ENCODE results near the gene EFNA5.

The EFNA5 gene

GRCh38 chr5:107376546-107377276 is 294.0 kb downstream of the EFNA5 start:
- CTCF ChIA-PET = interaction anchor here (0.7 kb wide), 2 partner anchors 98 to 169 kb away, joined by 3 to 7 read pairs; no protein-coding TSS in a partner anchor
- TF ChIP-seq OSR2 (tag by site-specific recombination; IDR thresholded peaks at IDR 0.05) (no peak), ZNF302 (tag by site-specific recombination; IDR thresholded peaks at IDR 0.05; ENCODE audit: low read depth) (no peak), ZNF114 (tag by site-specific recombination; IDR thresholded peaks at IDR 0.05) (no peak), ZSCAN30 (tag by site-specific recombination; IDR thresholded peaks at IDR 0.05) (no peak), MEIS1 (CRISPR knock-in tag; IDR thresholded peaks at IDR 0.05; ENCODE audit: borderline replicate concordance) (no peak), ZBTB8A (tag by site-specific recombination; IDR thresholded peaks at IDR 0.05) (no peak), ZNF670 (tag by site-specific recombination; IDR thresholded peaks at IDR 0.05; ENCODE audit: low read depth) (no peak), ZNF561 (tag by site-specific recombination; IDR thresholded peaks at IDR 0.05; ENCODE audit: borderline replicate concordance) (no peak), GLIS1 (tag by site-specific recombination; IDR thresholded peaks at IDR 0.05) (no peak), ZNF76 (tag by site-specific recombination; IDR thresholded peaks at IDR 0.05; ENCODE audit: borderline replicate concordance, low read depth) (no peak), ZNF133 (tag by site-specific recombination; IDR thresholded peaks at IDR 0.05) (no peak), TSHZ1 (tag by site-specific recombination; IDR thresholded peaks at IDR 0.05; ENCODE audit: borderline replicate concordance) (no peak), ZBTB44 (tag by site-specific recombination; IDR thresholded peaks at IDR 0.05) (no peak), ZNF19 (tag by site-specific recombination; IDR thresholded peaks at IDR 0.05; ENCODE audit: low read depth) (no peak), ZSCAN5A (tag by site-specific recombination; IDR thresholded peaks at IDR 0.05) (no peak)
- H3K36me3 ChIP-seq (ENCODE audit: control insufficient read depth in 2 of 2, insufficient read depth in 1 of 2, low read length in 2 of 2) = peaks cover 0 to 8% of the 10 kb centered on the region in 2 experiments; a peak in 1 of 3 replicates
- POLR2A ChIA-PET = no interaction called here
- no peak overlapping the region for H3K27ac ChIP-seq (ENCODE audit: extremely low read depth, low read depth, low read length)
- no peaks in the 10 kb centered on the region for H3K4me1 ChIP-seq (ENCODE audit: control insufficient read depth, insufficient read depth, low read length)
- H3K9me3 ChIP-seq (ENCODE audit: control insufficient read depth, insufficient read depth, low read depth, low read length) = no peaks in the 10 kb centered on the region
- H3K4me3 ChIP-seq (ENCODE audit: low read depth, low read length) = no peak overlapping the region

GRCh38 chr5:107373549-107374263 is 297.0 kb downstream of the EFNA5 start:
- ChIA-PET CTCF (no interaction called here), POLR2A (no interaction called here)
- no peaks in the 10 kb centered on the region for H3K9me3 ChIP-seq (ENCODE audit: control insufficient read depth, insufficient read depth, low read depth, low read length)
- no peak overlapping the region for H3K27ac ChIP-seq (ENCODE audit: extremely low read depth, low read depth, low read length)
- no peaks in the 10 kb centered on the region for H3K36me3 ChIP-seq (ENCODE audit: control insufficient read depth in 2 of 2, insufficient read depth in 1 of 2, low read length in 2 of 2)
- no peaks in the 10 kb centered on the region for H3K4me1 ChIP-seq (ENCODE audit: control insufficient read depth, insufficient read depth, low read length)
- no peak overlapping the region for H3K4me3 ChIP-seq (ENCODE audit: low read depth, low read length)
- no peak for TF ChIP-seq ZBTB17 (tag by site-specific recombination; IDR thresholded peaks at IDR 0.05)
- TF ChIP-seq ZNF692 (tag by site-specific recombination; IDR thresholded peaks at IDR 0.05) = no peak
- TF ChIP-seq ZNF776 (tag by site-specific recombination; IDR thresholded peaks at IDR 0.05; ENCODE audit: borderline replicate concordance) = no peak
- TF ChIP-seq ZNF610 (tag by site-specific recombination; IDR thresholded peaks at IDR 0.05; ENCODE audit: borderline replicate concordance) = no peak
- TF ChIP-seq ZNF394 (tag by site-specific recombination; IDR thresholded peaks at IDR 0.05; ENCODE audit: borderline replicate concordance) = no peak
- no peak for TF ChIP-seq PRDM10 (tag by site-specific recombination; IDR thresholded peaks at IDR 0.05)
- TF ChIP-seq ZNF324 (tag by site-specific recombination; IDR thresholded peaks at IDR 0.05) = no peak

All from HEK293 (cell line).